GM21619 (cell line): ENCODE data around the gene MAD1L1.
A peak's percentile ranks its signal among the peaks of the same experiment; 100 is the strongest.
"Not testable (repeated sequence)": the region's sequence is repeated elsewhere in the genome, so short reads cannot be mapped to it uniquely, and the experiment has no call there.

Experiments
- ATAC-seq: cut with Tn5 transposase; IDR thresholded peaks from one replicate; pipeline ENCODE4 v1.9.1; 2021; ENCODE audit not compliant: unreplicated experiment

Gene MAD1L1

GRCh38 chr7:2072798-2073197 lies 159.9 kb downstream of the MAD1L1 start:
- ATAC-seq = no peak

GRCh38 chr7:2072042-2072441 lies 160.7 kb downstream of the MAD1L1 start:
- ATAC-seq = peak; percentile 84

GRCh38 chr7:2071133-2071832 lies 161.5 kb downstream of the MAD1L1 start:
- ATAC-seq = no peak

- no peak for ATAC-seq
Measured at GRCh38 chr7:2070151-2070763, 162.5 kb downstream of the MAD1L1 start.

GRCh38 chr7:2069472-2069860 lies 163.3 kb downstream of the MAD1L1 start:
- no peak for ATAC-seq

GRCh38 chr7:2068693-2069471 lies 163.9 kb downstream of the MAD1L1 start:
- ATAC-seq = no peak

GRCh38 chr7:2066251-2066919 lies 166.4 kb downstream of the MAD1L1 start:
- ATAC-seq = no peak

- ATAC-seq = no peak
Measured at GRCh38 chr7:2065528-2065927, 167.2 kb downstream of the MAD1L1 start.

- no peak for ATAC-seq
Measured at GRCh38 chr7:2063563-2064260, 169.0 kb downstream of the MAD1L1 start.

- no peak for ATAC-seq
Measured at GRCh38 chr7:2062648-2063047, 170.1 kb downstream of the MAD1L1 start.

GRCh38 chr7:2060701-2061100 lies 172.0 kb downstream of the MAD1L1 start:
- no peak for ATAC-seq

- no peak for ATAC-seq
Measured at GRCh38 chr7:2059964-2060700, 172.6 kb downstream of the MAD1L1 start.

GRCh38 chr7:2058246-2058645 lies 174.5 kb downstream of the MAD1L1 start:
- ATAC-seq = not testable (repeated sequence)

- ATAC-seq = no peak
Measured at GRCh38 chr7:2055956-2056355, 176.8 kb downstream of the MAD1L1 start.

GRCh38 chr7:2054927-2055326 lies 177.8 kb downstream of the MAD1L1 start:
- ATAC-seq = no peak

- ATAC-seq = no peak
Measured at GRCh38 chr7:2053395-2053794, 179.3 kb downstream of the MAD1L1 start.

GRCh38 chr7:2052657-2053048 lies 180.1 kb downstream of the MAD1L1 start:
- no peak for ATAC-seq

GRCh38 chr7:2051707-2052656 lies 180.8 kb downstream of the MAD1L1 start:
- no peak for ATAC-seq

- ATAC-seq = no peak
Measured at GRCh38 chr7:2050511-2050866, 182.3 kb downstream of the MAD1L1 start.
